Activated effector memory CD4-positive, alpha-beta T cell treated with Interleukin-2 at 50 U/mL for 16 hours (primary cell): Measurements from ENCODE around the gene MRPL42.
"Not testable (repeated sequence)": the region's sequence is repeated elsewhere in the genome, so short reads cannot be mapped to it uniquely, and the experiment has no call there.

ENCODE experiments used
- DNase-seq: peaks from one replicate; pipeline ENCODE4 v3.0.0-alpha.2; 2020

Gene MRPL42

DNA sequence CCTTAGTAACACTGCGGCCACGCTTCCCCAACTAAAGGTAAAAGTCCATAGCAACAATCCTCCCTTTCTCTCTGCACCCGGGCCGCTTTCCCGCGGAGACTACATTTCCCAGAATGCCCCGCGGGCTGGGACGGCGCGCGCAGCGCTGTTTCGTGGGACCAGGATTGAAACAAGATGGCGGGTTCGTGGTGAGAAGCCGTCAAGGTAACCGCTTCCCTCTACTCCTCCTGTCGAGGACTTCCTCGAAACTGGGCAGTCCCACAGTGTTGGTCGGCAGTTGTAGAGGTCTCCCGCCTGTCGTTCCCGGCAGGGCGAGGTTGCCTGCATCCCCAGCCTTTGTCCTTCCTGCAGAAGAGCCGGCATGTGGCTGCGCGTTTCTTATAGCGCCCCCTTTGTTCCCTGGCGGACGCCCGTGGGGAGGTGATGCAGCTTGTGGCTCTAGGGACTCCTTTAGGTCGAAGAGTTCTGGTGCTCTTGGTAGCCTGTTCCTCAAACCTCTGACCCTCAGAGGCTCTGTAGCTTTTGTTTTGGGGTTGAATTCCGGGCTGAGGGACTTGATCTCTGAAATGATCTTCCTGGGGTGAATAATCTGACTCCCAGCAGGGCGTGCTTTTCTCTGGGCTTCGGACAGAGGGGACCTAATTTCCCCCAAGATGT, at the start of gene MRPL42:
Gene MRPL42, plus strand, starts transcription at position 164 of the 657 bp plus-strand sequence. CDS start 1,772 bp downstream, outside the sequence.
- DNase-seq: peak; percentile 91

- no peak for DNase-seq
Measured at GRCh38 chr12:93417967-93418480, 49.3 kb upstream of the MRPL42 start.

- no peak for DNase-seq
Measured at GRCh38 chr12:93419388-93420034, 47.8 kb upstream of the MRPL42 start.

DNA sequence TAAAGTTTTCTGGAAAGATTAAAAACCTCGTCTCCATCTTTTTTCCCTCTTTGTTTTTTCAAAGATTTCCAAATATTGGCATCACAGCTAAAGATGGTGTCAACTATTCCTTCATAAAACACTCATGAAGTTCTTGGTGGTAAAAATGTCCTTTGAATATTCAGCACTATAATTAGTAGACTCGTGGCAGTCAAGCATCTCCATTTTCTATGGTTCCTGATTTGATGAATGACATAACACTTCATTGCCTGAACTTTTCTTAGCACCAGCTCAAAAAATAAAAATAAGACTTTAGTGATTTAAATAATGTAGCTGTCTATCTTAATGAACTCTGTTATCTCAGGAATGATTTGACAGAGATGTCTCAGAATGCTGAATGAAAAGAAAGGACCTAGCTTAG, 45.3 kb upstream of the MRPL42 start:
- DNase-seq: no peak

DNA sequence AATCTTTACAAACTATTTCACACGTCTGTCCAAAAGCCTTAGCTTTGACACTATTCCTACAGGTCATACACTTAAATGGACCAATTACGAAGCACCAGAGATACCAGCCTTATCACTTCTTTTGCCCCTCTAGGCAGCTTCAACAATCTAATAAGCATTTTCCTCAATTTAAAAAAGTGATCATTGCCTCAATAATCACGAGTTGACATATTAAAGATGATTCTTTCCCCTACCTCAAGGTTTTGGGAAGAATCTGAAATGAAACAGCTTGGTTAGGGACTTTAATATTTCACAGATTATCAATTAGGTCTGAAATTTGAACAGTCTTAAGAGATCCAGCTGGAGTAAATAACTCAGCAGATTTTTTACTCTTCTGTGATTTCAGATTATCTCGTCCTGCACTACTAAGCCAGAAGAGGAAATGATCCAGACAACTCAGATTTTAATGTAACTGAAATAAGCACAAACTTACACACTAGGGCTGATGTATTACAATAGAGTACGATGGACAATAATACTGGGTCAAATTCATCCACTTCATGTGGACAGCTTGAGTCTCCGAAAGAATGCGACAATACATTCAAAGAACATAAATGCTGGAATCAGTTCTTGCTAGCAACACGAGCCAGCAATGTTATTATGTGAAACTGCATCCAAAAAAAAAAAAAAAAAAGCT, 41.4 kb upstream of the MRPL42 start:
- DNase-seq: no peak

DNA sequence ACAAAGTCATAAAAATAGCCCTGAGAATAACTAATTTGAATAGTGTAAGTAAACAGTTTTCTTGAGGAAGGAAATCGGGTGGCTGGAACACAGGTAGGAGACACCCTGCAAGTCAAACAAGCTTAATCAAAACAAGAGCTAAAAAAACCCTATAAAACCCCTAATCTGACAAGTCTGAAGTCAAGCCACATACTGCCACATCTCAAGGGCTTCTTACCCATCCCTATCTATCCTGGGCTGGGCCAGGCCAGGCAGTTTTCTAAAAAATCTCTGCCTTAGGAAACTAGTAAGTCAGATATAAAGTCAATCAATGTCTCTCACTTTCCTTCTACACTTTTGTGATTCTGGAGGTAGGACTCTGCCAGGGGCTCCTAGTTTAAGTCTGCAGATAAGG, 40.9 kb upstream of the MRPL42 start:
- no peak for DNase-seq

DNA sequence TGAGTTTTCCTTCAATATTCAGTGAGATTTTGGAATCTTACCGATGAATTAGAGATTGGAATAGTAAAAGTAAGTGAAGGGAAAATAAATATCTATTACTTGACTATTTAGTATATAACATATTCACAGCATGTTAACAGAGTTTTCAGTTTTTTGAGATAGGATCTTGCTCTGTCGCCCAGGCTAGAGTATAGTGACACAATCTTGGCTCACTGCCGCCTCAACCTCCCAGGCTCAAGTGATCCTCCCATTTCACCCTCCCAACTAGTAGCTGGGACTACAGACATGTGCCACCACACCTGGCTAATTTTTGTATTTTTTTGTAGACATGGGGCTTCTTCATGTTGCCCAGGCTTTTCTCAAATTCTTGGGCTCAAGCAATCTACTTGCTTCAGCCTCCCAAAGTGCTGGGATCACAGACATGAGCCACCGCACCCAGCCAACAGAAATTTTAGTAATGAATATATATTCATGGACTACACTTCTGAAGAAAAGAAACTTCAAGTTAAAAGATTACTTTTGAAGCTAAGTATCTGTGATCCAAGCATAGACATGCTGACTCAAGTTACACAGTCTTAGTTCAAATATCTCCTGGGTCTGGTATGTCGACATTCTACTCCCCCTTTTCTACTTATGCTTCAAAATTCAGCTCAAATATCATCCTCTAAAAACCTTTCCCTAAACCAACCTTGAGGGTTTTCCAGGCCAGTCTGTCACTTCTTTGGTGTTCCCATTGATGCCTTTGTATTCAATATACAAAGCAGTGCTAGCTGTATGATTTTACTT, 39.3 kb upstream of the MRPL42 start:
- no peak for DNase-seq

DNA sequence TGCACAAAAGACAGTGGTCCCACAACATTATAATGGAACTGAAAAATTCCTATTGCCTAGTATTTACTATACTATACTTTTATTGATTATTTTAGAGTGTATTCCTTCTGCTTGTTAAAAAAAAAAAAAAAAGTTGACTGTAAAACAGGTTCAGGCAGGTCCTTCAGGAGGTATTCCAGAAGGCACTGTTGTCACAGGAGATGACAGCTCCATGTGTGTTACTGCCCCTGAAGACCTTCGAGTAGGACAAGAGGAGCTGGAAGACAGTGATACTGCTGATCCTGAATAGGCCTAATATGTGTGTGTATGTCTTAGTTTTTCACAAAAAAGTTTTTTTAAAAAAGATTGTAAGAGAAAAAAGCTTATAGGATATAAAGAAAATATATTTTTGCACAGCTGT, 37.9 kb upstream of the MRPL42 start:
- no peak for DNase-seq

DNA sequence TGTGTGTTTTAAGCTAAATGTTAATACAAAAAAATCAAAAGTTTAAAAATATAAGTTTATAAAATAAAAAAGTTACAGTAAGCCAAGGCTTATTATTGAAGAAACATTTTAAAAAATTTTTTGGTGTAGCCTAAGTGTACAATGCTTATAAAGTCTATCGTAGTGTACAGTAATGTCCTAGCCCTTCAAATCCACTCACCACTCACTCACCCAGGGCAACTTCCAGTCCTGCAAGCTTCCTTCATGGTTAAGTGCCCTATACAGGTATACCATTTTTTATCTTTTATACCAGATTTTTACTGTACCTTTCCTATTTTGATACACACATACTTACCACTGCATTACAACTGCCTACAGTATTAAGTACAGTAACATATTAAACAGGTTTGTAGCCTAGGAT, 37.5 kb upstream of the MRPL42 start:
- DNase-seq: no peak

DNA sequence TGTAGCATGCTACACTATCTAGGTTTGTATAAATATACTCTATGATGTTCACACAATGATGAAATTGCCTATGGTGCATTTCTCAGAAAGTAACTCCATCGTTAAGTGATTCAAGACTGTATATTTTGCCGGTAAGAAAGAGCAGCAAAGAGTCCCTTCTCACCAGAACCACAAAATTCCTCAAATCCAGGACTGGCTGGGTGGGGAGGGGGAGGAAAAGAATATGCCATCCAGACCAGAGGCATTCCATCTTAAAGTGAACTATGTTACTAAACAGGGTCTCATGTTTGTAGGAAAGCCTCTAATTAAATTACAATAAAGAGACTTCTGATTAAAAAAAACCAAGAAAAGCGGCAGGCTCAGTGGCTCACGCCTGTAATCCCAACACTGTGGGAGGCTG, 37.0 kb upstream of the MRPL42 start:
- no peak for DNase-seq

DNA sequence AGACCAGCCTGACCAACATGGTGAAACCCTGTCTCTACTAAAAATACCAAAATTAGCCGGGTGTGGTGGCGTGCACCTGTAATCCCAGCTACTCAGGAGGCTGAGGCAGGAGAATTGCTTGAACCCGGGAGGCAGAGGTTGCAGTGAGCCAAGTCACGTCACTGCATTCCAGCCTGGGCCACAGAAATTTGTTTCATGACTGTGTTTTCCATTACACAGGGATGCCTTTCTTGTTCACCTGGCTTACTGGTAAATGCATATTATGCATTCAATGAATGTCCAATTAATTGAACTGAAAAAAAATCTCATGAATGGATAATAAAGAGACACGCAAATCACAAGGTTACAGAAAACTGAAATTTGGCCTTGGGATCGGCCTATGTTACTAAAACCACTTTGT, 35.3 kb upstream of the MRPL42 start:
- not testable (repeated sequence) for DNase-seq

- no peak for DNase-seq
Measured at GRCh38 chr12:93434256-93434865, 33.0 kb upstream of the MRPL42 start.

DNA sequence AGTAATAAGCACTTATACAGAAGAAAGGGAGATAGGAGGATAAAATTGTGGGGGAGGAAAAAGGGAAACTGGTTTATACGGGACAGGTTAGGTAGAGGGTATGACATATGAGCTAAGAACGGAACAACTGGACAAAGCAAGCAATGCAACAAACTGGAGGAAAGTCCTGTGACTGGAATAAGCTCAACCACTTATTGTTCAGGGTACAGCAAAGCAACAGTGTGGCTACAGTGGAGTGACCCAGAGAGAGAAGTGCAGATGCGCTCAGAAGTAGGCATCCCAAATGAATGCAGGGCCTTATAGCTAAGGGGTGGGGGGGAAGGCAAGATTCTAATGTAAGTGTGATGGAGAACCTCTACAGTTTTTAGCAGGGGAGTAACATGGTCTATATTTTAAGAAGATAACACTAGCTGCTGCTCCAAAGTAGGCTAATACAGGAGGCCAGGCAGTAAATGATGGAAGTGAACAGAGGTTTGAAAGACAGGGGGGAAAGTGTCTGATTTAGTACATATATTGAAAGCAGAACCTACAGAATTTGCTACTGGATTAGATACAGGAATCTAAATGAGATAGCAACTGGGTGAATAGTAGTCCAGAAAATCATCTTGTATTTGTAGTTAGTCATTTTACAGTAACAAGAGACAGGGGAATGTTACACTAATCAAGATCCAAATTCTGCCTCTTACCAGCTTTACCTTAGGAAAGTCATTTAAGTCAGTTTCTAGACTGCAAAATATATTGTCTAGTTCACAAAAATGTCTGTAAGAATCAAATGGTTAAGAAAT, 28.9 kb upstream of the MRPL42 start:
- DNase-seq: no peak

- no peak for DNase-seq
Measured at GRCh38 chr12:93440043-93440835, 27.1 kb upstream of the MRPL42 start.

DNA sequence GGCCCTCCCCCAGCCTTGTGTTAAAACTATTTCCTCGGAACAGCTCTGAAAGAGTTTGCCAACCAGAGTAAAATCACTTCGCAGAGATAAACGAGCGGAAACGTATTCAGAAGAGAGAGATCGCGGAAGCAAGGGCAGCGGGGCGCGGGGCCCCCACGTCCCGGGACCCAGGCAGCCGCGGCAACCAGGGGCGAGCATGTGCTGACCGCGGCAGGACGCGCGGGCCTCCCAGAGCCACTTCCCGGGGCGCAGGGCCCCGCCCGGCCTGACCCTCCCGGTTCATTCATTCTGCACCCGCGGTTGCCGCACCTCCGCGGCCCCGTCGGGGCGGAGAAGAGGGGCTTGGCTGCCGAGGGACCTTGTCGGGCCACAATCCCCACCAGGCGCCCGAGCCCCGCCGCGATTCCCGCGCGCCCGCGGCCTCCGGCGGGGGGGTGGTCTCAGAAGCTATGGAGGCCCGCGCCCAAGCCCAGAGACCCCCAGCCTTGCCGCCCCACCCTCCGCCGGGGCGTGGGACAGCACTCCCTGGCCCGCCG, 26.2 kb upstream of the MRPL42 start:
- peak; percentile 25 for DNase-seq

- peak; percentile 93 for DNase-seq
Measured at GRCh38 chr12:93441617-93442410, 25.5 kb upstream of the MRPL42 start, which contains the start of gene UBE2N. Gene UBE2N (minus strand): TSS chr12:93441947. CDS start chr12:93441884, 63 bp downstream.

- no peak for DNase-seq
Measured at GRCh38 chr12:93442411-93443340, 24.6 kb upstream of the MRPL42 start.

DNA sequence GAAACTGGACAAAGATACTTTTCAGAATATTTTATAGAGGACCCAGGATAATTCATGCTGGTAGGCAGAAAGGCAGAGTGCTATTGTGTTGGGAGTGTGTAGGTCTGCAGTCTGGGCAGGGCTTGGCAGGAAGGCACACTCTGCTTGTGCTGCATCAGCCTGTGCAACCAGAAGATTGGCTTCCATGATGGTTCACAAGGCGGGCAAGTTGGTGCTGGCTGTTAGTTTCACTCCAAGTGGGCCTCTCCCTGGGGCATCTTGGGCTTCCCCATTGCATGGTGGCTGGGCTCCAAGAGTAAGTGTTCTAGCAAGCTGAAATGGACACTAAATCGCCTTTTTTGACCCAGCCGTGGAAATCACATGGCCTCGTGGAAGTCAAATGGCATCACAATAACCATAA, 23.7 kb upstream of the MRPL42 start:
- no peak for DNase-seq
